Measurements from ENCODE around the gene ITIH6. TPM values are rescaled to one million over a fixed set of nuclear protein-coding genes. Genes with fewer than 3 reads are reported as not detected.
"Not testable (repeated sequence)": the region's sequence is repeated elsewhere in the genome, so short reads cannot be mapped to it uniquely, and the experiment has no call there.

ITIH6 gene, protein sequence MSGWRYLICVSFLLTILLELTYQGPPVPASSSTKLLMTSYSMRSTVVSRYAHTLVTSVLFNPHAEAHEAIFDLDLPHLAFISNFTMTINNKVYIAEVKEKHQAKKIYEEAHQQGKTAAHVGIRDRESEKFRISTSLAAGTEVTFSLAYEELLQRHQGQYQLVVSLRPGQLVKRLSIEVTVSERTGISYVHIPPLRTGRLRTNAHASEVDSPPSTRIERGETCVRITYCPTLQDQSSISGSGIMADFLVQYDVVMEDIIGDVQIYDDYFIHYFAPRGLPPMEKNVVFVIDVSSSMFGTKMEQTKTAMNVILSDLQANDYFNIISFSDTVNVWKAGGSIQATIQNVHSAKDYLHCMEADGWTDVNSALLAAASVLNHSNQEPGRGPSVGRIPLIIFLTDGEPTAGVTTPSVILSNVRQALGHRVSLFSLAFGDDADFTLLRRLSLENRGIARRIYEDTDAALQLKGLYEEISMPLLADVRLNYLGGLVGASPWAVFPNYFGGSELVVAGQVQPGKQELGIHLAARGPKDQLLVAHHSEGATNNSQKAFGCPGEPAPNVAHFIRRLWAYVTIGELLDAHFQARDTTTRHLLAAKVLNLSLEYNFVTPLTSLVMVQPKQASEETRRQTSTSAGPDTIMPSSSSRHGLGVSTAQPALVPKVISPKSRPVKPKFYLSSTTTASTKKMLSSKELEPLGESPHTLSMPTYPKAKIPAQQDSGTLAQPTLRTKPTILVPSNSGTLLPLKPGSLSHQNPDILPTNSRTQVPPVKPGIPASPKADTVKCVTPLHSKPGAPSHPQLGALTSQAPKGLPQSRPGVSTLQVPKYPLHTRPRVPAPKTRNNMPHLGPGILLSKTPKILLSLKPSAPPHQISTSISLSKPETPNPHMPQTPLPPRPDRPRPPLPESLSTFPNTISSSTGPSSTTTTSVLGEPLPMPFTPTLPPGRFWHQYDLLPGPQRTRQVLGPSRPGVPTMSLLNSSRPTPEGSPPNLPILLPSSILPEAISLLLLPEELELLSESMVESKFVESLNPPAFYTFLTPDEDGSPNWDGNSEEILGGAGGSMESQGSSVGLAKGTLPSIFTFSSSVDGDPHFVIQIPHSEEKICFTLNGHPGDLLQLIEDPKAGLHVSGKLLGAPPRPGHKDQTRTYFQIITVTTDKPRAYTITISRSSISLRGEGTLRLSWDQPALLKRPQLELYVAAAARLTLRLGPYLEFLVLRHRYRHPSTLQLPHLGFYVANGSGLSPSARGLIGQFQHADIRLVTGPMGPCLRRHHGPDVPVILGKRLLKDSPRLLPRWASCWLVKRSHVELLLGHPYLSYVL
- not detected for total RNA-seq

- ATAC-seq (ENCODE audit: low FRiP score), result no peak
- TF ChIP-seq, protein P1, sequence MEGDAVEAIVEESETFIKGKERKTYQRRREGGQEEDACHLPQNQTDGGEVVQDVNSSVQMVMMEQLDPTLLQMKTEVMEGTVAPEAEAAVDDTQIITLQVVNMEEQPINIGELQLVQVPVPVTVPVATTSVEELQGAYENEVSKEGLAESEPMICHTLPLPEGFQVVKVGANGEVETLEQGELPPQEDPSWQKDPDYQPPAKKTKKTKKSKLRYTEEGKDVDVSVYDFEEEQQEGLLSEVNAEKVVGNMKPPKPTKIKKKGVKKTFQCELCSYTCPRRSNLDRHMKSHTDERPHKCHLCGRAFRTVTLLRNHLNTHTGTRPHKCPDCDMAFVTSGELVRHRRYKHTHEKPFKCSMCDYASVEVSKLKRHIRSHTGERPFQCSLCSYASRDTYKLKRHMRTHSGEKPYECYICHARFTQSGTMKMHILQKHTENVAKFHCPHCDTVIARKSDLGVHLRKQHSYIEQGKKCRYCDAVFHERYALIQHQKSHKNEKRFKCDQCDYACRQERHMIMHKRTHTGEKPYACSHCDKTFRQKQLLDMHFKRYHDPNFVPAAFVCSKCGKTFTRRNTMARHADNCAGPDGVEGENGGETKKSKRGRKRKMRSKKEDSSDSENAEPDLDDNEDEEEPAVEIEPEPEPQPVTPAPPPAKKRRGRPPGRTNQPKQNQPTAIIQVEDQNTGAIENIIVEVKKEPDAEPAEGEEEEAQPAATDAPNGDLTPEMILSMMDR (IDR thresholded peaks at IDR 0.05), result no peak
- DNase-seq (ENCODE audit: low spot score), result no peak
These were observed at the start of gene ITIH6 for GRCh38 chrX:54798137-54798536. TSS of gene ITIH6 (minus strand) at chrX:54798255. CDS start at chrX:54798210, 45 bp downstream.

DNA sequence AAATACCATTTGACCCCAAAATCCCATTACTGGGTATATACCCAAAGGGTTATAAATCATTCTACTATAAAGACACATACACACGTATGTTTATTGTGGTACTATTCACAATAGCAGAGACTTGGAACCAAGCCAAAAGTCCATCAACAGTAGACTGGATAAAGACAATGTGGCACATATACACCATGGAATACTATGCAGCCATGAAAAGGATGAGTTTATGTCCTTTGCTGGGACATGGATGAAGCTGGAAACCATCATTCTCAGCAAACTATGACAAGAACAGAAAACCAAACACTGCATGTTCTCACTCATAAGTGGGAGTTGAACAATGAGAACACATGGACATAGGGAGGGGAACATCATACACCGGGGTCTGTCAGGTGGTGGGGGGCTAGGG lies 49.6 kb upstream of the ITIH6 start:
- not testable (repeated sequence) for ATAC-seq (ENCODE audit: low FRiP score); DNase-seq (ENCODE audit: low spot score)

DNA sequence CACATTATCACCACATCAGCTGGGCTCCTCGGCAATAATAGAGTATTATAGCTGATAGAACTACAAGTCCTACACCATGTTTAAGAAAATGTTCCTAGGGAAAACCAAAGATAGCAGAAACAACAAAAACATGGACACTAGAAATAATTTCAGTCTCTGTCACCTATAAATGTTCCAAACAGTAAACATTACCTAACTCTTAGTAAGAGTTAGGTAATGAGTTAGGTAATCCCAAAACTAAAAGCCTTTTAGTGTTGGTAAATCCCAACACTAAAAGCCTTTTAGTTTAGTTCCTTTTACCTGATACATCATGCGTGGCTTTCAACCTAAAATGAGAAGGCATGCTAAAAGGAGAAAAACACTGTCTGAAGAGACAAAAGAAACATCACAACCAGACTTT lies 45.0 kb upstream of the ITIH6 start:
- ATAC-seq (ENCODE audit: low FRiP score) (no peak), DNase-seq (ENCODE audit: low spot score) (no peak)
- TF ChIP-seq, protein P1 (IDR thresholded peaks at IDR 0.05), result no peak

DNA sequence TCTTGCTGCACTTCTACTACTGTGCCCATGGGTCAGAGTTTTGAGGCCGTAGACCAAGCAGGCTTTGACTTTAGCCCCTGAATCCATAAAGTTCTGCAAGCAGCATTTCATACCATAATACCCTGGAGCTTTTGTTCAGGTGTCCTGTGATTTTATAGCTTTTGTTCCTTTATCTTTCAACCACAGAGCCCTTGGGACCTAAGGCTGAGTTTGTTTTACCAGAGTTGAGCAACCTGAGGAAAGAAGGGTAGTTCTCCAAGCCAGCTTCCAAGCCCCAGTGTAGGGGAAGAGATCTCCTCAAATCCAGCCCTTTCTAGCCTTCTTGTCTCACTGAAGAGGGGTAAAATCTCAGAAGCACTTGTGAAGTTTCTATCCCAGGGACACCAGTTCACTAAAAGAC lies 44.6 kb upstream of the ITIH6 start:
- DNase-seq (ENCODE audit: low spot score) (no peak), ATAC-seq (ENCODE audit: low FRiP score) (no peak)
- TF ChIP-seq, protein P1 (IDR thresholded peaks at IDR 0.05), result no peak

GRCh38 chrX:54841184-54841874 lies 43.3 kb upstream of the ITIH6 start:
- DNase-seq (ENCODE audit: low spot score); ATAC-seq (ENCODE audit: low FRiP score): not testable (repeated sequence)

DNA sequence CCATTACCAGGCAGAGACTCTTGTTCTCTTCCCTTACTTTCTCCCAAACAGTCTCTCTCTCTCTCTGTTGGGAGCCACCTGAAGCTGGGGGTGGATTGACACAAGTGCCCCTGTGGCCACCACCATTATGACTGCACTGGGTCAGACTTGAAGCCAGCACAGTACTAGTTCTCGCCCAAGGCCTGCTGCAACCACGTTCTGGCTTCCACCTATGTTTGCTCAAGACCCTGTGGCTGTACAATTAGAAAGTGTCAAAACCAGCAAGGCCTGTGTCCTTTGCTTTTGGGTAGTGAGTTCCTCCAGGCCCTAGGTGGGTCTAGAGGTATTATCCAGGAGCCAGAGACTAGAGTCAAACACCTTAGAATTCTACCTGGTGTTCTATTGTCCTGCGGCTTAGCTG lies 40.5 kb upstream of the ITIH6 start:
- DNase-seq (ENCODE audit: low spot score), result no peak
- TF ChIP-seq, protein P1 (IDR thresholded peaks at IDR 0.05), result no peak
- no peak for ATAC-seq (ENCODE audit: low FRiP score)

DNA sequence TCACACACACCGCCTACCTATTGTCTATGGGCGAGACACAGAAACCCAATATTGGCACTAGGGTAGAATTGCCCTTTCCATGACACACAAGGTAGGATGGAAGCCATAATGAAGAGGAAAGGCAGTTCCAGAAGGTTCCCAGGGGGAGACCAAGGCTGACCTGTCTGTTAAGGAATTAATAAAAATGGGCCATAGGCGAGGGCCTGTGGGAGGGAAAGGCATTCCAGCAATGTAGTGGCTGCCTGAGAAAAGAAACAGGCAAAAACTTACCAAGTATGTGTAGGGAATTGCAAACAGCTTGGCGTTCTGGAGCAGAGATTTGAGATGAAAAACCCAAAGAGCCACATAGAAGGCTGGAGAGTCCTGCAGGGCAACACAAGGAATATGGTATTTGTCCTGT lies 28.5 kb upstream of the ITIH6 start:
- no peak for DNase-seq (ENCODE audit: low spot score)
- ATAC-seq (ENCODE audit: low FRiP score), result no peak
- TF ChIP-seq, protein P1 (IDR thresholded peaks at IDR 0.05), result no peak

Measured in omental fat pad (tissue), 4 donors.